Urinary bladder (tissue), 4 donors: ENCODE results near the gene AGAP1. TPM values are rescaled to one million over a fixed set of nuclear protein-coding genes. Genes with fewer than 3 reads are reported as not detected.

Experiments
- DNase-seq: peaks from one replicate; pipeline ENCODE4 v3.0.0-alpha.2; 2015; ENCODE audit errors: extremely low spot score
- H3K27ac ChIP-seq: one replicate; pipeline ENCODE4 v1.5.1; 2013; ENCODE audit warnings: low read depth, mild to moderate bottlenecking, moderate library complexity
- H3K36me3 ChIP-seq: one replicate; pipeline ENCODE4 v1.6.1; 2013; ENCODE audit warnings: mild to moderate bottlenecking, moderate library complexity; ENCODE audit not compliant: insufficient read depth
- H3K4me1 ChIP-seq: one replicate; pipeline ENCODE4 v1.6.1; 2013; ENCODE audit warnings: mild to moderate bottlenecking, moderate library complexity; ENCODE audit not compliant: insufficient read depth
- H3K4me3 ChIP-seq: one replicate; pipeline ENCODE4 v1.5.1; 2013; ENCODE audit warnings: low read depth, low read length
- WGBS: extraction: QIAGEN DNeasy Blood & Tissue Kit; methylation state at CpG from one replicate; pipeline ENCODE4 v1.1.7; 2013; 5-methylcytosine and 5-hydroxymethylcytosine counted together
- polyA plus RNA-seq: library from polyadenylated mRNA; stranded (reverse); fragments of 200-250 nt; gene quantifications from one replicate; pipeline ENCODE4 v1.2.3, GENCODE V29; 2013
- total RNA-seq: library from RNA; depleted of rRNA; stranded (reverse); fragments of >200 nt; gene quantifications from one replicate; pipeline ENCODE4 v1.2.3, GENCODE V29; 2014
- donor health status: healthy with polysubstance abuse.
- donor health status: healthy.

The AGAP1 gene
- total and polyA plus RNA-seq, 2 donors, result 12.8 to 24.7 TPM

DNA sequence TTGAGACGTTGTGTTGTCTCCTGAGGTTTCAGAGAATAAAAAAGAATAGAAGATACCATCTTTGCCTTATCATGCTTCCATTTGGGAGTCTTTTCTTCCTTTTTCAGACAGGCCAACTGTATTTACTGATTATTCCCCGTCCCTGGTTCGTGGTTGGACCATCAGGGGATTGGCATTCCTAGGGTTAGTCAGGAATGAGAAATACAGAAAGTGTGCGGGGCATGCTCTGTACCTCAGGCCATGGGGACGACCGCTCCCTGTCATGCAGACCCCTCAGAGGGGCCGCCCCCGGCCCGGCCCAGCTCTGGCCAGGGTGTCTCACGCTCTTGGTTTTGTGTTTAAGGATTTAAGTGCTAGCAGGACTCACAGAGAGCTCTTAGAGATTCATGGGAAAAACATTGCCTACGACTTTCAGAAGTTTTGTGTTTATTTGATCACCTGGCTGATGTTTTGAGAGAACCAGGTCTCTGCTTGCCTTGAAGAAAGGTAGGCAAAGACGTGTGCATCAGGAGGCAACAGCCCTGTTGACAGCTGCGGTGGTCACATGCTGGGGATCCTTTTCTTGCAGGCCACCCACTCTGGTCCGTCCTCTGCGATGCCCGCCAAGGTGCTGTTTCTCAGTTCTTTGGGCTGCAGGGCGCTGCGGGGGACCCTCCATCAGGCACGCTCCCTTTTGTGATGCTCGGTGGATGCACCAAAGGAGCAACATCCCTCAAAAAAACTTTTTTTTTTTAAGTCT is 317.8 kb downstream of the AGAP1 start:
- H3K36me3 ChIP-seq, result no peaks in the 10 kb centered on the region
- no peak for DNase-seq
- H3K27ac ChIP-seq, result no peak overlapping the region
- H3K4me1 ChIP-seq, result no peaks in the 10 kb centered on the region
- WGBS, result 95% methylated on average over 20 of the region's 20 CpGs
- H3K4me3 ChIP-seq, result no peak overlapping the region

DNA sequence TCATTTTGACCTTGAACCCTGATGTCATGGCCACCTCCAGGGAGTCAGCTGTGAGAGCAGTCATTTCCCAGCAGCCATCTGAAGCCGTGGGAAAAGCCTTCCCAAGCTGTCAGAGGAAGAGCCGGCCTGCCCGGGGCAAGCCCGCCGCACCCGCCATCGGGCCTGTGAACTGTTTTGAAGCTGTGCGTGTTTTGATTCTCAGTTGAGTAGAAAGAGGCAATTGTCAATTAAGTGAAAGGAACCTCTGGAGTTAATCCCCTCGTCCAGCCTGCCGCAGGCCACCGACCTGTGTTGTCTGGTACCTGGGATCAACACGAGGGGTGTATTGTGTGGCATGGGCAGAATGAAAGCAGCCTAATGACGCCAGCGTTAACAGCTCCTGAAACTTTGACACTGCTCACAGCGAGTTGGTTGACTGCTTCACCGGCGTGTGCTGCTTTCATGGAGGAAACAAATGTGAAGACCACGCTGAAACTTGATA is 318.4 kb downstream of the AGAP1 start:
- no peak overlapping the region for H3K4me3 ChIP-seq
- H3K36me3 ChIP-seq, result no peaks in the 10 kb centered on the region
- no peak for DNase-seq
- WGBS, result 91% methylated on average over 18 of the region's 18 CpGs
- no peak overlapping the region for H3K27ac ChIP-seq
- H3K4me1 ChIP-seq, result no peaks in the 10 kb centered on the region

DNA sequence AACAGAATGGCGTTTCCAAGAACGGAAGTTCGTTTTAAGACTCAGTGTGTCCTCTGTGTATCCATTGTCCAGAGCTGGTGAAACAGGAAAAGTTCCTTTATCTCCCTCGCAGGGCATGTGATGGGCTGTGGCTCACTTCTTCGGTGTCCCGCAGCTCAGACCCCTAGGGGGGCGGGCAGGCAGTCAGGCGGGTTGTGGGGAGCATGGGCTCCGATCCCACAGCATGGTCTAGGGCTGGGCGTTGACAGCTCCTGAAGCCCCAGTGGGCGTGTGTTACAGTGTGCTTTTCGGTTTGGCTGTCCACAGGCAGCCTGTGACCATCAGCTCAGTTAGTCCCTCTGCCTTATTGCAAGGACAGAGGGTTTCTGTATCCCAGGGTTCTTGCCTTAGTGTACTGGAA is 319.6 kb downstream of the AGAP1 start:
- DNase-seq, result no peak
- Histone ChIP-seq H3K36me3 (no peaks in the 10 kb centered on the region), H3K4me1 (no peaks in the 10 kb centered on the region), H3K27ac (no peak overlapping the region), H3K4me3 (no peak overlapping the region)
- WGBS, result 96% methylated on average over 12 of the region's 12 CpGs

DNA sequence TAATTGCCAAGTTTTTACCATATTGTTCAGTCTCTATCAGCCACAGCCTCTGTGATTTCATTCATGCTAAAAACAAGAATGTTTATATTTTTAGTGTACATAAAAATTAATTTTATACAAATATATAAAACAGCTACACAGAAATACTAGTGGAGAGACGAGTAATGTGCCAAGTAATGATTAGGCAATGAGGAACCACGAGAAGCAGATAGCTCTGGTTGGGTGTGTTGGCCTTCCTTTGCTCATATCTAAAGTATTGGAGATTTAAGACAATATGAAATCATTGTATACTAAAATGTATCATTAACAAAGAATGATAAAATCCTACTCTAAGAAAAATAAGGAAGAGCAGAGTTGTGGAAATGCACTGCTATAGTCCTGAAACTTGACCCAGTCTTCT is 326.7 kb downstream of the AGAP1 start:
- WGBS, result 67% methylated on average over 2 of the region's 2 CpGs
- no peak overlapping the region for H3K27ac ChIP-seq
- no peak for DNase-seq
- no peaks in the 10 kb centered on the region for H3K36me3 ChIP-seq
- no peaks in the 10 kb centered on the region for H3K4me1 ChIP-seq
- H3K4me3 ChIP-seq, result no peak overlapping the region

DNA sequence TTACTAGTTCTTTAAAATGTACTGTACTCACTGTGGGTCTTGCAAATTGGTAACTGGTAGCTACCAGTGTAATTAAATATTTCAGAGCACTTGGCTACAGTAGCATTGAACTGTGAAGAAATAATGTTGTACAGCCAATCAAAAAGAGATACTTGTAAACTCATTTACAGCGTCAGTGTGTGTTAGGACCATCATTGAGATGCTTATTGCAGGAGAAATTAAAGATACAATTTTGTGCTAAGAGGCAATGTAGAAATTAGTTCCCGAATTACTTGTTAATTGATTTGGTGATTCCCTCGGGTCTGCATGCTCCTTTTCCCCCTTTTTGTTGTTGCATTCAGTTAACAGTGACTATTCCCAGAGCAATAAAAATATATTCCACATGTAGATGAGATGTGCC is 330.5 kb downstream of the AGAP1 start:
- Histone ChIP-seq H3K27ac (no peak overlapping the region), H3K4me1 (no peaks in the 10 kb centered on the region), H3K36me3 (no peaks in the 10 kb centered on the region), H3K4me3 (no peak overlapping the region)
- 95% methylated on average over 3 of the region's 3 CpGs for whole genome bisulfite sequencing
- no peak for DNase-seq

DNA sequence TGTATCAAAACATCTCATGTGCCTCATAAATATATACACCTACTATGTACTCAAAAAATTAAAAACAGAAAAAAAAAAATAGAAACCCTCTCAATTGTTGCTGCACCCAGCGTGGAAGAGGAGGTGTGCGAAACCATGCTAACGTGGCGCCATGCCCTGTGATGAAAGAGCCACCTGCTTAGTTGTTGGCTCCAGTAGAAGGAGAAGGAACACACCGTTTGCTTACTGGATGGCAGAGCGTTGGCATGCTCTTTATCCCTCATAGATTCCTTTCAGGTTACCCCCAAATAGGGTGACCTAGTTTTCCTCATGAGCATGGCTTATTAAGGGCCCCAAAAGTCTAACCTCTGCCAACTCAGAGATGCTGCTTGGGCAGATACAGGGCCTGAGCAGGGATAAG is 332.1 kb downstream of the AGAP1 start:
- no peak overlapping the region for H3K4me3 ChIP-seq
- H3K36me3 ChIP-seq, result no peaks in the 10 kb centered on the region
- no peaks in the 10 kb centered on the region for H3K4me1 ChIP-seq
- no peak for DNase-seq
- no peak overlapping the region for H3K27ac ChIP-seq
- 97% methylated on average over 6 of the region's 6 CpGs for WGBS

DNA sequence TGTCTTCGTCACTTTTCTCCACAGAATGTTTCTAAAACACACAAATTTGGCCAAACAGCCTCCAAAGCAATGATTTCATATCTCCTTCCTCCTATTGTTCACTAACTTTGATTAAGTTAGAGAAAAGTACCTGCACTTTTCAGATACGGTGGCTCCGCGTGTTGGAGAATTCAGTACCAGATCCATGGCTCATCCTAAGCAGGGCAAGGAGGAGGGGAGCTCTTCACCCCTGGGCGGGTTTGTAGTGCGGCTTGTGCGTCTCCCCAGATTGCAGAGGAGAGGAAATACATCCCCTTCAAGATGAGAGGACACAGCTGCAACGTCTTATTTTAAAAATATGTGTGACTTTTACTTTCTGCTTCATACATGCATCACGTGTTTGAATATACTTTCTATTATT is 333.0 kb downstream of the AGAP1 start:
- no peak overlapping the region for H3K4me3 ChIP-seq
- H3K4me1 ChIP-seq, result no peaks in the 10 kb centered on the region
- H3K27ac ChIP-seq, result no peak overlapping the region
- DNase-seq, result no peak
- 76% methylated on average over 9 of the region's 9 CpGs for WGBS
- no peaks in the 10 kb centered on the region for H3K36me3 ChIP-seq

DNA sequence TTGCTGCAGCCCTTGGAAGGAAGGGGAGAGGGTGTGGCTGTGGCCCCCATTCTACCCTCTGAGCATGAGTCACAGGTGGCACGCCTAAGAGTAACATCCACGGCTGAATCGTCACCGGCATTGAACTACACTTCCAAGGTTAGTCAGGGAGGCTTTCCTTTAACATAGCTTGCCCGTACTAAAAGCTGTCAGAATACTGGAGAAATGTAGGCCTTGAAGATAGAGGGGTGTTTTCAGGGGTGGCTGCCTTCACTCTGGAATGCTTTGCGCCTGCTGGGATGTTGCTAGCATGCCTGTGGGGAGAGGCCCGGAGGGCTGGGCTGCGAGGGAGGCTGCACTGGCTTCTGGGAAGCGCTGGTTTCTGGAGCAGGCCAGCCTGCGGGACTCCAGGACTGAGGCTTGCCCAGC is 333.7 kb downstream of the AGAP1 start:
- Histone ChIP-seq H3K4me3 (no peak overlapping the region), H3K36me3 (no peaks in the 10 kb centered on the region), H3K27ac (no peak overlapping the region), H3K4me1 (no peaks in the 10 kb centered on the region)
- no peak for DNase-seq
- 82% methylated on average over 10 of the region's 10 CpGs for WGBS

DNA sequence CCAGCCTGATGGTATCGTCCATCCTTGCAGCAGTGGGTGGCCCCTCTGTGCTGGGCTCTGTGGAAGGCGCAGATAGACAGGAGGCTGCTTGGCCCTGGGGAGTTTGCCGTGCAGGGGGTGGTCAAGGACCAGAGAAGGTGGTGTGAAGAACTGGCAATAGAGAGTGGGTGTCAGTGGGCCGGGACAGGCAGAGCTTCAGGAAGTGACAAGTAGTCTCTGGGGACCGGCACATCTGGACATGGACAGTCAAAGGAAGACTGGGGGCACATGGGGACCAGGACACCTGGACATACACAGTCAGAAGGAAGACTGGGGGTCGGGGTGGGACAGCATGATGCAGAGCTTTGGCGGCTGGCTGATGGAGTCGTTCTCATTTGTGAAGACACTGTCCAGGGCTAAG is 335.9 kb downstream of the AGAP1 start:
- WGBS, result 95% methylated on average over 8 of the region's 8 CpGs
- DNase-seq, result no peak
- Histone ChIP-seq H3K27ac (no peak overlapping the region), H3K36me3 (no peaks in the 10 kb centered on the region), H3K4me1 (no peaks in the 10 kb centered on the region), H3K4me3 (no peak overlapping the region)

DNA sequence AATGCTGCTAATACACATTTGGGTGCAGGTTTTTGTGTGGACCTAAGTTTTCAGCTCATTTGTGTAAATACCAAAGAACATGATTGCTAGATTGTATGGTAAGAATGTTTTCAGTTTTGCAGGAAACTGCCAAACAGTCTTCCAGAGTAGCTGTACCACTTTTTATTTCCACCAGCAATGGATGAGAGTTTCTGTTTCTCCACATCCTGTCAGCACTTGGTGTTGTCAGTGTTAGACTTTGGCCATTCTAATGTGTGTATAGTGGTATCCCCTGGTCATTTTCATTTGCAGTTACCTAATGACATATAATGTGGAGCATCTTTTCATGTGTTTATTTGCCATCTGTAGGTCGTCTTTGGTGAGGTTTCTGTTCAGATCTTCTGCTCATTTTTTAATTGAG is 337.9 kb downstream of the AGAP1 start:
- Histone ChIP-seq H3K4me3 (no peak overlapping the region), H3K36me3 (no peaks in the 10 kb centered on the region), H3K27ac (no peak overlapping the region), H3K4me1 (no peaks in the 10 kb centered on the region)
- no peak for DNase-seq
- WGBS, result 96% methylated on average over 1 of the region's 1 CpG

DNA sequence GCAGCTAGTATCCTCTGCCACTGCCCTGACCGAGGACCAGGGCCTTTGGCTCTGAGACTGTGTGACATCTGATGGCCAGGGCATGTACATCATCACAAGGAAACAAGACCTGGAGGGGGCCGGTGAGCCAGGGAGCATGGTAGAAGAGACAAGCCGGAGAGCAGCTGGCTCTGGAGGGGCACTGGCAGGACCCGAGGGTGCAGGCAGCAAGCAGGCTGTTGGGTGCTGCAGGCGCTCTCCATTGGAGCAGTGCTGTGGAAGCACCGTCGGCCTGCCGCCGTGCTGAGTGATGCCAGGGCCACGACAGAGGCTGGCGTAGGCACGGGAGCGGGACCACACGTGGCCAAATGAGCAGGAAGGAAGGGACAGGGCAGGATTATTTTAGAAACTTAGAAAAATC is 339.1 kb downstream of the AGAP1 start:
- no peaks in the 10 kb centered on the region for H3K4me1 ChIP-seq

DNA sequence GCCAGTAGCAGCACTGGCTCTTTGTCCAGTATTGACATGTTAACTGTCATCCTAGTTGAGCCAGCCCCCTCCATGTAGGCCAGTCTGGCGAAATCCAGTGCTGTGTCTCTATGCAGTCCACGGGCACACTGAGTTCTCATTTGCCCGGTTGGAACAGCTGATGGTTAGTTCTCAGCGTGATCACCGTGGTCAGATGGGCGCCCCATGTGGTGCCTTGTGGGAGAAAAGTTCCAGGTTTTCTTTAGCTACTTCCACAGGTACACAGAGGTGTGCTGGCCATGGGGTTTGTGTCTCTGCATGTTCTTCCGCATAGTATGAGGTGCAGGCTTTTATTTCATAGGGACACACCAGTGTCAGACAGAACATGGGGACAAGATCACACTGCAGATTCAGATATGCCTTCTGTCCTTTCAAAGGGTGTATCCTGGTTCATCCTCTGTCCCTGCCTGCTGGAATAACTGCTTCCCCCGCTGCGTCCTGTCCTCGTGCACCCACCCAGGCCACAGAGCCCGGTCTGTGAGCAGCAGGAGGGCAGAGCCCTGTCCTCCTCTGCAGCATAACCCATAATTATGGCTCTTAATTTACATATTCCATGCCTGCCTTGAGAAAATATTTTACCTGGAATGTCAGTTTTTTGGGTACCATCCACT is 340.3 kb downstream of the AGAP1 start:
- Histone ChIP-seq H3K4me1 (no peaks in the 10 kb centered on the region), H3K27ac (no peak overlapping the region), H3K4me3 (no peak overlapping the region), H3K36me3 (no peaks in the 10 kb centered on the region)
- no peak for DNase-seq
- 93% methylated on average over 11 of the region's 11 CpGs for WGBS

More for the DNA sequence above, 339.1 kb downstream of the AGAP1 start:
- no peak for DNase-seq
- no peak overlapping the region for H3K27ac ChIP-seq
- no peaks in the 10 kb centered on the region for H3K36me3 ChIP-seq
- WGBS, result 96% methylated on average over 14 of the region's 14 CpGs
- no peak overlapping the region for H3K4me3 ChIP-seq

DNA sequence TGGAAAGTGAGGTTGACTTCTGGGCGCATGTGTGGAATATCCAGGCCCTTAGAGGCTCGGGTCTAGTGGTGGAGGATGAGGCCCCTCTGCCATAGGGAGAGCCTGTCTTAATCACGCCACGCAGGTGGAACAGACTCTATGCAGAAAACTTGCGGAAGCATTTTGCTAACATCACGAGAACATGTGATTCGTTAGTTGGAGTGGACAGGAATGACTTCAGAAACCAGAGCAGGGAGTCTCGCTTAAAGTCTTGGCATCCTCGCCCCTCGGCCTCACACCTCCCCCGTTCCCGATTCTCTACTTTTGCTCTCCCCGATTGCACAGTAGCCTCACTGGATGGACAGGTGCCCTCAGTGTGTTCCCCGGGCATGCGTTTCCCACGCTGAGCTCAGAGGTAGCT is 340.9 kb downstream of the AGAP1 start:
- no peak overlapping the region for H3K27ac ChIP-seq
- no peak overlapping the region for H3K4me3 ChIP-seq
- H3K36me3 ChIP-seq, result no peaks in the 10 kb centered on the region
- no peaks in the 10 kb centered on the region for H3K4me1 ChIP-seq
- WGBS, result 94% methylated on average over 16 of the region's 16 CpGs
- DNase-seq, result no peak

DNA sequence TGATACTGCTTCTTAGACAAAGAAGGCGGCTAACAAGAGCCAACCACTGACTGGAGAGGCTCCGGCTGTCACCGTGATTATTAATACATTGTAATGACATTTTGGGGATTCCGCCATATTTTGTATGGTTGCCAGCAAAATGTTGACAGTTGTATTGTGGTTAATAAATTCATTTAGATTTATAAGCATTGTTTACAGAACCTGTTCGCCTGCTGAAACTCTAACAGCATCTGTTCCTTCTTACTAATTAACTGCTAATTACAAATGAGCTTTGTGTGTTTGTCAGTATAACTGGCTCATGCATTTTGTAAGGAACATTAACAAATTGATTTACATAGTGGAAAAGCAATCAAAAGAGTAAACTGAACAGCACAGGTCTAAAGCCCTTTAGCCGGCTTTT is 342.0 kb downstream of the AGAP1 start:
- Histone ChIP-seq H3K4me1 (no peaks in the 10 kb centered on the region), H3K27ac (no peak overlapping the region), H3K36me3 (no peaks in the 10 kb centered on the region), H3K4me3 (no peak overlapping the region)
- WGBS, result 95% methylated on average over 6 of the region's 6 CpGs
- DNase-seq, result no peak
